ENCODE measurements around the gene MCM9.

MCM9 gene

DNA sequence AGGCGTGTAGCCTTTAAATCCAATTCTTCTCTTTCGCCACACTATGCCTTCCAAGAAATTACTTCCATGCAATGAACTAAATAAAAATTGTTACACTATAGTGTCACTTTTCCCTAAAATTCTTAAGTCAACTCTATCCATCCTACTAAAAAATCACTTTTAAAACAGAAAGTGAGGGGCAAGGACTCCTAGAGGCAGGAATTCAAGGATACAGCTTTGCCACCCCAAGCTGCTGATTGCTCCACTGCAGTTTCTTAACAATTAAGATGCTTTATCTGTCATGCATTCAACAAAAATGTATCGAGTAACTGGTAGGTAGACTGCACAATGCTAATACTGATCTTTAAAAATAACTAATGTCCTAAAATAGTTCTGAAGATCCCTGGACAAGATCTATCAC, 4.3 kb downstream of the MCM9 start:
- Histone ChIP-seq H3K27me3 (ENCODE audit: control insufficient read depth in 3 of 3, insufficient read depth in 3 of 3, low read depth in 1 of 3, low read length in 3 of 3) (no peaks in the 10 kb centered on the region), H3K9ac (ENCODE audit: low read depth, low read length, poor library complexity) (no peak overlapping the region), H3K36me3 (replicated peaks in 1 of 2; ENCODE audit: control insufficient read depth in 2 of 2, insufficient read depth in 2 of 2, low read length in 2 of 2) (peaks cover 7 to 70% of the 10 kb centered on the region in 2 donors), H3K18ac (ENCODE audit: low read length) (no peak overlapping the region), H4K91ac (ENCODE audit: low read depth, low read length, poor library complexity) (no peak overlapping the region), H2BK12ac (ENCODE audit: low read length) (no peak overlapping the region), H2BK15ac (ENCODE audit: low read length) (no peak overlapping the region), H3K4me1 (ENCODE audit: control insufficient read depth in 2 of 2, insufficient read depth in 1 of 2, low read depth in 1 of 2, low read length in 2 of 2) (peaks cover 3% of the 10 kb centered on the region in 2 donors), H3K4me2 (ENCODE audit: insufficient read depth, low read length, poor library complexity, severe bottlenecking) (no peak overlapping the region), H2AK5ac (ENCODE audit: low read depth, low read length) (no peak overlapping the region), H2BK120ac (ENCODE audit: low read depth, low read length) (no peak overlapping the region), H2BK5ac (ENCODE audit: low read length) (no peak overlapping the region), H3K14ac (ENCODE audit: low read length) (no peak overlapping the region), H4K8ac (ENCODE audit: low read depth, low read length) (no peak overlapping the region), H3K23ac (ENCODE audit: low read depth, low read length, poor library complexity) (no peak overlapping the region), H3K79me1 (ENCODE audit: low read depth, low read length) (no peaks in the 10 kb centered on the region), H3K4ac (ENCODE audit: low read length) (no peak overlapping the region), H3K4me3 (ENCODE audit: low read length in 2 of 2) (no peak overlapping the region), H3K27ac (replicated peaks; ENCODE audit: low read length) (no peak overlapping the region), H2AFZ (ENCODE audit: low read length) (no peak overlapping the region), H3K9me3 (replicated peaks in 1 of 2; ENCODE audit: control insufficient read depth in 2 of 2, insufficient read depth in 1 of 2, low read depth in 1 of 2, low read length in 2 of 2) (peaks cover 0 to 12% of the 10 kb centered on the region in 2 donors)
- no peak for DNase-seq (ENCODE audit: low spot score)
- WGBS, 2 donors (ENCODE audit: extremely low coverage in 2 of 2, insufficient read length in 2 of 2, insufficient replicate concordance in 1 of 2) = no CpG with 5 or more reads among the region's 3 CpGs

DNA sequence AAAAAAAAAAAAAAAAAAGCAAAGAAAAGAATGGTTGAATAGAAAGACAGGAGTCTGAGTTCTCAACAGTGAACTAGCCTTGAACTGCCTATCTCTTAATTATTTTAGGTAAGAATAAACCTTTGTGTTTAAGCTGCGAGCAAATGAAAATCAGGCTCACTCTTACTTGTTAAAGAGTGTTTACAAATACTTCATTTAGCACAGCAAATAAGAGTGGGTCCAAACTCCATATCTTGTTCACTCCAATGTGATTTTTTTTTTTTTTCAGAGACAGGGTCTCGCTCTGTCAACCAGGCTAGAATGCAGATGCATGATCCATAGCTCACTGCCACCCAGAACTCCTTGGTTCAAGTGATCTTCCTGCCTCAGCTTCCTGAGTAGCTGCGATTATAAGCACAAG, 11.9 kb downstream of the MCM9 start:
- Histone ChIP-seq H3K23ac (ENCODE audit: low read depth, low read length, poor library complexity) (no peak overlapping the region), H3K27ac (replicated peaks; ENCODE audit: low read length) (no peak overlapping the region), H2BK15ac (ENCODE audit: low read length) (no peak overlapping the region), H2BK5ac (ENCODE audit: low read length) (no peak overlapping the region), H3K79me1 (ENCODE audit: low read depth, low read length) (peaks cover 1% of the 10 kb centered on the region), H3K36me3 (replicated peaks in 1 of 2; ENCODE audit: control insufficient read depth in 2 of 2, insufficient read depth in 2 of 2, low read length in 2 of 2) (peaks cover 12 to 99% of the 10 kb centered on the region in 2 donors), H3K4me2 (ENCODE audit: insufficient read depth, low read length, poor library complexity, severe bottlenecking) (no peak overlapping the region), H4K91ac (ENCODE audit: low read depth, low read length, poor library complexity) (no peak overlapping the region), H3K9ac (ENCODE audit: low read depth, low read length, poor library complexity) (no peak overlapping the region), H2AFZ (ENCODE audit: low read length) (no peak overlapping the region), H2AK5ac (ENCODE audit: low read depth, low read length) (no peak overlapping the region), H3K14ac (ENCODE audit: low read length) (no peak overlapping the region), H3K4ac (ENCODE audit: low read length) (no peak overlapping the region), H3K4me3 (ENCODE audit: low read length in 2 of 2) (no peak overlapping the region), H3K18ac (ENCODE audit: low read length) (no peak overlapping the region), H3K9me3 (replicated peaks in 1 of 2; ENCODE audit: control insufficient read depth in 2 of 2, insufficient read depth in 1 of 2, low read depth in 1 of 2, low read length in 2 of 2) (peaks cover 2 to 7% of the 10 kb centered on the region in 2 donors), H4K8ac (ENCODE audit: low read depth, low read length) (no peak overlapping the region), H3K4me1 (ENCODE audit: control insufficient read depth in 2 of 2, insufficient read depth in 1 of 2, low read depth in 1 of 2, low read length in 2 of 2) (no peaks in the 10 kb centered on the region), H2BK120ac (ENCODE audit: low read depth, low read length) (no peak overlapping the region), H3K27me3 (ENCODE audit: control insufficient read depth in 3 of 3, insufficient read depth in 3 of 3, low read depth in 1 of 3, low read length in 3 of 3) (no peaks in the 10 kb centered on the region), H2BK12ac (ENCODE audit: low read length) (no peak overlapping the region)
- no peak for DNase-seq (ENCODE audit: low spot score)
- WGBS, 2 donors (ENCODE audit: extremely low coverage in 2 of 2, insufficient read length in 2 of 2, insufficient replicate concordance in 1 of 2) = no CpG with 5 or more reads among the region's 3 CpGs

DNA sequence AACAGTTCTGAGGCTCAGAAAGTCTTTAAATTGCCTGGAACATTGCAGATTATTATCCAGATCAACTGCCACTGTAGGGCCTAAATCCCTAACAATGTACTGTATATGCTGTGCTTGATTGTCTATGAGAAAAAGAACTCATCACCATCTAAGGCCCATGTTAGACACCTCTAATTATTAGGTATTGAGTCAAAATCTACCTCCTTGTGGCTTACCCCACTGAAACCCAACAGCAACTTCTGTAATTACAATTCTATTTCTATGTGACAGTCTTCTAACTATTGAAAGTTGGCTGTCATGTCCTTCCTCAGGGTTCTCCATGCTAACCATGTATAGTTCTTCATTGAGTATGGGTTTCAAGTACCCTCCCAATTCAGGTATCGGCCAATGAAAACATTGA, 13.9 kb downstream of the MCM9 start:
- DNase-seq (ENCODE audit: low spot score) = no peak
- peaks cover 1% of the 10 kb centered on the region for H3K79me1 ChIP-seq (ENCODE audit: low read depth, low read length)
- H3K23ac ChIP-seq (ENCODE audit: low read depth, low read length, poor library complexity) = no peak overlapping the region
- H3K27me3 ChIP-seq (ENCODE audit: control insufficient read depth in 3 of 3, insufficient read depth in 3 of 3, low read depth in 1 of 3, low read length in 3 of 3) = no peaks in the 10 kb centered on the region
- H3K18ac ChIP-seq (ENCODE audit: low read length) = no peak overlapping the region
- no peaks in the 10 kb centered on the region for H3K4me1 ChIP-seq (ENCODE audit: control insufficient read depth in 2 of 2, insufficient read depth in 1 of 2, low read depth in 1 of 2, low read length in 2 of 2)
- no peak overlapping the region for H3K4me3 ChIP-seq (ENCODE audit: low read length in 2 of 2)
- H4K8ac ChIP-seq (ENCODE audit: low read depth, low read length) = no peak overlapping the region
- no peak overlapping the region for H4K91ac ChIP-seq (ENCODE audit: low read depth, low read length, poor library complexity)
- no peak overlapping the region for H3K27ac ChIP-seq (replicated peaks; ENCODE audit: low read length)
- H2AK5ac ChIP-seq (ENCODE audit: low read depth, low read length) = no peak overlapping the region
- no peak overlapping the region for H3K4me2 ChIP-seq (ENCODE audit: insufficient read depth, low read length, poor library complexity, severe bottlenecking)
- H2BK12ac ChIP-seq (ENCODE audit: low read length) = no peak overlapping the region
- no peak overlapping the region for H2BK120ac ChIP-seq (ENCODE audit: low read depth, low read length)
- H3K4ac ChIP-seq (ENCODE audit: low read length) = no peak overlapping the region
- H3K36me3 ChIP-seq (replicated peaks in 1 of 2; ENCODE audit: control insufficient read depth in 2 of 2, insufficient read depth in 2 of 2, low read length in 2 of 2) = peaks cover 12 to 100% of the 10 kb centered on the region in 2 donors
- no peak overlapping the region for H3K14ac ChIP-seq (ENCODE audit: low read length)
- no CpG with 5 or more reads among the region's 1 CpG for WGBS, 2 donors (ENCODE audit: extremely low coverage in 2 of 2, insufficient read length in 2 of 2, insufficient replicate concordance in 1 of 2)
- H2BK15ac ChIP-seq (ENCODE audit: low read length) = no peak overlapping the region
- H2AFZ ChIP-seq (ENCODE audit: low read length) = no peak overlapping the region
- H3K9me3 ChIP-seq (replicated peaks in 1 of 2; ENCODE audit: control insufficient read depth in 2 of 2, insufficient read depth in 1 of 2, low read depth in 1 of 2, low read length in 2 of 2) = peaks cover 0 to 3% of the 10 kb centered on the region in 2 donors
- no peak overlapping the region for H3K9ac ChIP-seq (ENCODE audit: low read depth, low read length, poor library complexity)
- H2BK5ac ChIP-seq (ENCODE audit: low read length) = no peak overlapping the region

DNA sequence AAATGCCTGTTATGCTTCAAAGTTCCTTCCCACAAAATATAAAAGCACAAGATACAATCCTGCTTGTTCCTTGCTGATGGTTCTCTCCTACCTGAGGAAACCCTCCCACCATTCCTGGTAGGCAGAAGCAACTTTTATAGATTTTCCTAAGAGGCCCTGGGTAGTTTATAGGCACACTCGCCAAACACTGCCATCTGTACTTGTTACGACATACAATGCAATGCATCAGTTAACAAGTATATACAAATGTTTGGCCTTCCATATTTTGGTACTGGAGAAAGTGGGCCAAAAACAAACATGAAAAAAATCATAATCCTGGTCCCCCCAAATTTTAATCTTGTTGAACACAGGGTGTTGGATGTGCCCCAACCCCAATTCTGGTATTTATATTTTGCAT, 16.6 kb downstream of the MCM9 start:
- Histone ChIP-seq H3K4me2 (ENCODE audit: insufficient read depth, low read length, poor library complexity, severe bottlenecking) (no peak overlapping the region), H3K18ac (ENCODE audit: low read length) (no peak overlapping the region), H3K27me3 (ENCODE audit: control insufficient read depth in 3 of 3, insufficient read depth in 3 of 3, low read depth in 1 of 3, low read length in 3 of 3) (no peaks in the 10 kb centered on the region), H2BK15ac (ENCODE audit: low read length) (no peak overlapping the region), H3K14ac (ENCODE audit: low read length) (no peak overlapping the region), H2BK120ac (ENCODE audit: low read depth, low read length) (no peak overlapping the region), H3K4me3 (ENCODE audit: low read length in 2 of 2) (no peak overlapping the region), H3K27ac (replicated peaks; ENCODE audit: low read length) (no peak overlapping the region), H2AFZ (ENCODE audit: low read length) (no peak overlapping the region), H4K91ac (ENCODE audit: low read depth, low read length, poor library complexity) (no peak overlapping the region), H4K8ac (ENCODE audit: low read depth, low read length) (no peak overlapping the region), H3K9me3 (replicated peaks in 1 of 2; ENCODE audit: control insufficient read depth in 2 of 2, insufficient read depth in 1 of 2, low read depth in 1 of 2, low read length in 2 of 2) (peaks cover 0 to 1% of the 10 kb centered on the region in 2 donors), H3K79me1 (ENCODE audit: low read depth, low read length) (peaks cover 1% of the 10 kb centered on the region), H3K4ac (ENCODE audit: low read length) (no peak overlapping the region), H3K9ac (ENCODE audit: low read depth, low read length, poor library complexity) (no peak overlapping the region), H2BK5ac (ENCODE audit: low read length) (no peak overlapping the region), H2AK5ac (ENCODE audit: low read depth, low read length) (no peak overlapping the region), H3K23ac (ENCODE audit: low read depth, low read length, poor library complexity) (no peak overlapping the region), H3K4me1 (ENCODE audit: control insufficient read depth in 2 of 2, insufficient read depth in 1 of 2, low read depth in 1 of 2, low read length in 2 of 2) (no peaks in the 10 kb centered on the region), H3K36me3 (replicated peaks in 1 of 2; ENCODE audit: control insufficient read depth in 2 of 2, insufficient read depth in 2 of 2, low read length in 2 of 2) (peaks cover 12 to 100% of the 10 kb centered on the region in 2 donors), H2BK12ac (ENCODE audit: low read length) (no peak overlapping the region)
- DNase-seq (ENCODE audit: low spot score) = no peak
- no CpG with 5 or more reads among the region's 2 CpGs for WGBS, 2 donors (ENCODE audit: extremely low coverage in 2 of 2, insufficient read length in 2 of 2, insufficient replicate concordance in 1 of 2)
